Stimulated activated CD8-positive, alpha-beta memory T cell treated with anti-CD3 and anti-CD28 coated beads, Interleukin-7, amount 100 ng/mL, for 1 hour (primary cell): Measurements from ENCODE around the gene TRIO.

ENCODE experiments used
- DNase-seq, 2 donors: peaks; one replicate each; pipeline ENCODE4 v3.0.0-alpha.2; 2020; ENCODE audit warnings: low read depth in 2 of 2

TRIO gene

GRCh38 chr5:14225173-14225834, 82.2 kb downstream of the TRIO start:
- DNase-seq, result no peak

DNA sequence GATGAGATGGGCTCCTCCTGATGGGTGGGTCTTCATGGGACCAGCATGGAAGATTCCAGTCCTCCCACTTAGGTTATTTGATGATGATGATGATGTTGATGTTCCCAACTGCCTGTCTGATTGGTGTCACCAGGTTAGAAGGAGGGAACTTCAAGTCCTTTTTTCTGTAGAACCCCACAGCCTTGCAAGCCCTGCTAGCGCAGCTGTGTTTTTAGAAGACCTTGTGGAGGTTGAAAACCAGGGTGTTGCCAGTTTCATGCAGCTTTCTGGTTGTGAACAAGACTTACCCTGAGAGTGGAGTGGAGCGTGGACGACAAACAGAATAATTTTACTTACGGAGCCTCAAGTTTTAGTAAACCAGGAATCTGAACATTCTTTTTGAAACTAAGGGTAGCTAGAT, 83.0 kb downstream of the TRIO start:
- DNase-seq, result no peak

DNA sequence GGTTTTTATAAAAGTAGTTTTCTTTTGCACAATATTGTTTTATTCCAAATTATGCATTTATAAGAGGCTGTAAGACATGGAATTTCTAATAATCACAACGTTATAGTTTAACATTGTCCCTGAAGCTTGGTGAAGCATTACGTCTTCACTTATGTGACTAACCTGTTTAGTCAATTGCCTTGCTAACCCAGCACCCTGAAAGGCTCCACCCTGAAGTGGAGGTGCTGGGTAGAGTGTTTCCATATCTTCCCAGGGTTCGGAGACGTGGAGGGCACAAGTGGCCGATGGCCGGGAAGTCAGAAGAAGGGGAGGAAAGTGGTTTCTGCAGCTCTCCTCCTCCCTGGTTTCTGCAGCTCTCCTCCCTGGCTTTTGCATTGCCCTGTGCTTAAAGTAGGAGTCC, 83.4 kb downstream of the TRIO start:
- no peak for DNase-seq

DNA sequence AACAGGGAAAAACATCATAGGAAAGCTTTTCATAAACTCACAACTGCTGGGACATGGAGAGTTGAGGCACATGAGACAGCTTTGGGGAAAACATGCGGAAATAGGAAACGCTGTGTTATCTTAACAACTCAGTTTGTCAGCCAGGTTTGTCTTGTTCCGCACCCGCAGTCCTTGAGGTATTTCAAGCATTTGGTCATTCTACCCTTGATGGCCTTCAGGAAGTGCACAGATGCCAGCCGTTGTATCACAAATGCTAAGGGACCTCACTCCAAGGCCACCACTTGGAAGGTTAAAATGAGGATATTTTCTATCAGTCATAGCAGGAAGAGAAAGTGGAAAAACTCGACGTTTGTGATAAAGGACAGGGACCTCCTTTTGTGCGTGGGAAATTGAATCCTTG, 83.8 kb downstream of the TRIO start:
- DNase-seq, result no peak

GRCh38 chr5:14227513-14227912, 84.4 kb downstream of the TRIO start:
- DNase-seq, result no peak

DNA sequence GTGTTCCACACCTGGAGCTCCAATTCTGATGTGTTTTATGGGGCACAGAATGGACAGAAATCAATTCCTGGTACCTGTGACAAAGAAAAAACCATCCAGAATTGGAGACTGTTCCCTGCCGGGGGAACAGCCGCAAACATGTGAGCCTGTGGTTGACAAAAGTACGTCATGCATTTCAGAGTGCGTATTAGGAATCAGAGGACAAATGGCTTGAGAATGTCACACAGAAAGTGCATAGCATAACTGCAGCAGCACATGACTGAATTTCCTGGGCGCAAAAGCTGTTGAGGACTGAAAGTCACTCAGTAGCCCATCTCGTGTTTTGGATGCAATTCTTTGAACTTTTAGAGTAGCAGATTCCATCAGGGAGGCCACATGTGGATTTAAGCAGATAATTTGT, 85.1 kb downstream of the TRIO start:
- DNase-seq, result no peak

GRCh38 chr5:14229181-14229580, 86.0 kb downstream of the TRIO start:
- DNase-seq, result no peak

- no peak for DNase-seq
Measured at GRCh38 chr5:14229734-14230133, 86.6 kb downstream of the TRIO start.

DNA sequence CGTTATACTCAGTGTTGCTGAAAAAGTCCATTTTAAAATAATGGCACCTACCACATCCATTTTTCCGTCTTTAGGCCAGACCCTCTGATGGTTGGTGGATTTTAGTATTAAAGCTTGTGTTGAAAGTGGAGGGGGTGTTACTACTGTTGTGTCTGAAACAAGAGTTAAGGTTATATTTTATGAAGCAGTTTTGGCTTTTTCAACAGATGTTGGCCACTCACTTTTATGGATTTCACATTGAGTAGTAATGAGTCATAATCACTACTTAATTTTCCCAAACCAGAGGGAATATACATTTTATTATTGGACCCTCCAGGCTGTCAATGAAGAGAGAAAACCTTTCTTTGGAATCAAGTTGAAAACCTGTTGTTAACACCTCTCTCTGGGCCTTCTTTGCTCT, 88.0 kb downstream of the TRIO start:
- DNase-seq, result no peak

DNA sequence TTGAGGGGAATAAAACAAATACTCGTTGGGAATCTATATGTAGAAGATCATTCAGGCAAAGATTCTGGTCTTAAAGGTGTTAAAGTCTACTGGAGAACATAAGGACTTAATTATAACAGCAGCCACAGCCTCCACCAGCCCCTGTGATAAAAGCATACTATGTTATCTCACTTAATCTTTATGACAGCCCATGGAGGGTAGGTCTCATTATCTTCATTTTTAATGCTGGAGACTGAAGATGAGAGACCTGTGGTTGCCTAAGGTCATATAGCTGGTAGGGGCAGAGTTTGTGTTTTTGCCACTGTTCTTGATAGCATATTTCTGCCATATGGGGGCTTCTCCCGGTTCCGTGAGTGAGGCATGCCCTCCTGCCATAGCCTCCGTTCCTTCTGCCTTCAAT, 88.7 kb downstream of the TRIO start:
- DNase-seq, result no peak

DNA sequence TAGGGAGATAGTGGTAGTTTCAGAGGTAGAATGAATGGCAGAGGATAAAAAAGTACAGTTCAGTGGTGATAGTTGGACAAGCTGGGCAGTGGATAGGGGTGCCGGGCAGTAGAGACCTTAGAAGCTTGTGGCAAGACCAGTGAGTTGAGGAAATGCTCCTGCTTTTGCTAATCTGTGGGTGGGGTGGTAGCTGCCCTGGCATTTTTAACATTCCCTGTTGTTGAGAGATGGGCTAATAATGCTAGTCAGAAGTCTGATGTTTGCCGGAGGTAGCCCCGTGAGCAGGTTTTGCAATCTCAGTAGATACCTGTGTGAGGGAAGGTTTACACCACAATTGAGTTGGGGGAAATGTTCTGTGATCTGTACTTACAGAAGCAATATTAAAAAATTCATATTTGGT, 91.1 kb downstream of the TRIO start:
- DNase-seq, result no peak

- DNase-seq, result no peak
Measured at GRCh38 chr5:14235872-14236271, 92.7 kb downstream of the TRIO start.

GRCh38 chr5:14236757-14237156, 93.6 kb downstream of the TRIO start:
- DNase-seq, result no peak

DNA sequence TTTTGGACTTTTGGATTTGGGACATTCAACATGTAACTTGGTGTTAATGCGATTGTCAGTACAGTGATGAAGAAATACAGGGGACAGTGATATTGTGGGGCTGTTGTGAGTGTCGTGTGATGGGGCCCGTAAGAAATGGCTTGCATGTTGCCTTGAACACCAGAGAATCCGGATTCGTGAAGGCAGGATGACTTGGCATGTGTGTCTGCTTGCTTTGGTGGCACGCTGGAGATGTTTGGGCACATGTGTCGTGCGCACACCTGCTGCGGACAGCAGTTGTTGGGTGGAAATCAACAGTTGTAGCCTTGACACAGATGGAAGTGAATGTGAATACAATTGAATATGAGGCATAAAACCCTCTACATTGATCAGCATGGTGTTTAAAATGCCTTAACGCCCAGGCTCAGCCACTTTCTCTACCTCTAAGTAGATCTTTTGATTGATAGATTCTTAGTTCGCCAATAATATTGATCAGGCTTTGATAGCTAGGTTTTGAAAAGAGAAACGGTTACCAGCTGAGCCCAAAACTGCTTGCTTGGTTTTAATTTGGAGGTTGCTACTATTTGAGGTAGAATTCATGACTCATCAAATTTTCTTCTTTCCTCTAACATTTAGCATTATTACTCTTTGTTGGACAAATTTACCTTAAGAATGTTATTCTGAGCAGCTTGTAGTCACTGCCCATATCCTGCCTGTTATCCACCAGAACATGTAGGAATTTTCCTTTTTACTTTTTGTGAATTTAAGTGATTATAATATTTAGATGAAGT, 94.4 kb downstream of the TRIO start:
- no peak for DNase-seq

DNA sequence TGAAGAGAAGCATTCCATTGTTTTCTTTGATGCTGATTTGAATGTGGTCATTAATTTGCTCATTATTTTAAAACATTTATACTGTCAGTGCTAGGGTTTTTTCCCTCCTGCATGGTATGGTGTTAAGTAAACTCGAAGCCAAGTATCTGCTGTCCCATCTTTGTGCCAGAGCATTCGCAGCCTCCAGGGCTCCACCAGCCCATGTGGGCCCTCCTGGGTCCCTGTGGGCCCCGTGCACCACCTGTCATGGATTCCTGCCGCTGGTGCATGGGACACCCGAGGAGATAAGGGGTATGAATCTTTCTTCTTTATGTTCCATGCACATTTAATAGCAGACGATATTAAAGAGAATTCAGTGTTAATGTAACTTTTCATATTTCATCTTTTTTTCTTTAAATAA, 95.1 kb downstream of the TRIO start:
- no peak for DNase-seq

GRCh38 chr5:14239404-14239803, 96.3 kb downstream of the TRIO start:
- no peak for DNase-seq

DNA sequence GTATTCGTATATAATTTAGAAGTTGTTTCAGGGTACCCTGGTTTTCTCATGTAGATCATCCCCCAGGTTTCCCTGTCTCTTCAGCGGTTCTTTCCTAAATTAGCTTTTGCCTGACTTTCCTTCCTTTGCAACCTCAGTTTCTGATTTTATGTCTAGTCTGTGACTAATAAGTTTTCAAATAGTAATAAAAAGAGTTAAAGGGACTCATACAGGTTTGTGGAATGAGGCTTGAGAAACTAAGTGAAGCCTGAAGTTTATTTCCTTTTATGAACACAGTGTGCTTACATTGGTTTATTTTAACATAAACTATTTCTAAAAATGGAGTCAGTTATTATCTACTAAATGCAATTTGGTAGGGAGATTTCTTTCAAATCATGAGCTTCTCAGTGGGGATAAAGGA, 96.8 kb downstream of the TRIO start:
- no peak for DNase-seq

DNA sequence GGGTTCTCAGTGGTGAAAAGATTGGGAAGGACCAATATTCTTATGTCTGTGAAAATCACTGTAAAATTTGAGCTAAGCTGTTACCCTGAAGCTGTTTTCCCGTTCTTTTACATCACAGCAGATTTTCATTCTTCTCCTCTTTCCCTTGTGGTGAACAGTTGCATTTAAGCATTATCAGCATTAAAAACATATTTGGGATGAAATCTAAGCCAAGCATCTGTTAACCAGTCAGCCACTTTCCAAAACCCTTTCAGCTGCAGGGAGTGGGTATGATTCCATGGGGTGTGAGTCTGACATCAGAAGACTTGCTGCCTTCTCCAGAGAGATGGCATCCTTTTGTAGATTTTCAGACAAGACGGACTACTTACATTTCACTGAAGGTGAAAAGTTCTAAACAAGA, 97.2 kb downstream of the TRIO start:
- DNase-seq, result no peak

DNA sequence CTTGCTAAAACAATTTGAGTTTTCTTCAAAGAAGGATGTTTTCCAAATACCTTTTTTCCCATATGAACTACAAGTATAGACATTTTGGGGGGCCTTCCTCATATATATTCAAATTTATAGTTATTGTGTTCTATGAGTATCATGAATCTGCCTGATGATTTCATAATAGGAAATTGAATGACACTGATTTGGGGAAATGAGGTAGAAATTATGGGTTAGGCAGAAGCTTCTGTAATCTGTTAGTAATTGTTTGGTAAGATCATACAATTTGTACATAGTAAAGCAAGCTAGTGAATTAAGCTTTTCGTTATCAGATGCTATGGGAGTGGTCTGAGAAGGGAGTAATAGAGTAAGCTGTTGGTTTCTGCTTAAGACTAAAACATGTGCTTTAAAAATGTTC, 98.0 kb downstream of the TRIO start:
- no peak for DNase-seq

DNA sequence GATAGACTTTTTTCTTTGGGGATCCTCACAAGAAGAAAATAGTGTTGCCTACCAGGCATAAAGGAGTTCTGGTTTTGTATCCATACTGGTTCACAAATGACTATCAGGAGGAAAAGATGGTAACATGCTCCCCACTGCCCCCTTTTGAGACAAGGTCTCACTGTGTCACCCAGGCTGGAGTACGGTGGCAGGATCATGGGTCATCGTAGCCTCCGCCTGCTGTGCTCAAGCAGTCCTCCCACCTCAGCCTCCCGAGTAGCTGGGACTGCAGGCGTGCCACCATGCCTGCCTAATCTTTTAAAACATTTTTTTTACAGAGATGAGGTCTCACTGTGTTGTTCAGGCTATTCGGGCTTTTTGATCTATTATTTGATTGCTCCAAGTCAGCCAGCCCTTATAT, 99.3 kb downstream of the TRIO start:
- DNase-seq, result no peak

GRCh38 chr5:14242871-14243383, 99.8 kb downstream of the TRIO start:
- no peak for DNase-seq

DNA sequence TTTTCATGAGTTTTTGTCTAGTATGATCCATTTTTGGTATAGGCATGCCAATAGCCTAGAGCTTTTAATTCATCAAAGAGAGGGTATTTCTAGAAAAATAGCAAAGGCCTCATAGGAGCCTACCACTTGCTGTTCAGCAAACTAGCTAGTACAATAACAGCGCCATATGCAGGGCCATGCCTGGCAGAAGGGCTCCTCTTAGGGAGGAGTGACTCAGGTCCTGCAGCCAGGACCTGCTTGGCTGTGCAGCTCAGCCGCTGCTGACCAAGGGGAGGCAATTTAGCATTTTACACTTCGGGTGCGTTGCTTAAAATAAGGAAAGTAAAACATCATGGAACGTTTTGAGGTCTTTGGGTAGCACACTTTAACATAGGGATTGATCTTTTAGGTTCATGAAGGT, 100.6 kb downstream of the TRIO start:
- no peak for DNase-seq

GRCh38 chr5:14244721-14245120, 101.6 kb downstream of the TRIO start:
- no peak for DNase-seq
